AG10803 (cell line): ENCODE results near the gene ZNF823.

Experiments used
- DNase-seq: peaks from one replicate; pipeline ENCODE4 v3.0.0; 2010; ENCODE audit warnings: low read depth
- H3K4me3 ChIP-seq: 2 replicates; pipeline ENCODE4 v1.5.1; 2011; ENCODE audit warnings: mild to moderate bottlenecking, low read length, control low read depth
- CTCF ChIP-seq: conservative IDR thresholded peaks from 2 replicates; pipeline ENCODE4 v1.5.1; 2011; ENCODE audit warnings: mild to moderate bottlenecking, low read length, control low read depth, inconsistent platforms

Gene ZNF823

GRCh38 chr19:11694533-11695439 is 44.0 kb downstream of the ZNF823 start:
- peak; percentile 89 for DNase-seq
- no peak for TF ChIP-seq CTCF
- peak overlapping the region; percentile 88 for H3K4me3 ChIP-seq

GRCh38 chr19:11693505-11694499 is 44.9 kb downstream of the ZNF823 start:
- DNase-seq = peak; percentile 93
- TF ChIP-seq CTCF = no peak; the same call in 1 of the 2 replicates
- peak overlapping the region; percentile 88 for H3K4me3 ChIP-seq

GRCh38 chr19:11692127-11692790 is 46.5 kb downstream of the ZNF823 start:
- no peak overlapping the region for H3K4me3 ChIP-seq
- no peak for DNase-seq
- TF ChIP-seq CTCF = no peak

GRCh38 chr19:11685676-11686650 is 52.8 kb downstream of the ZNF823 start:
- no peak overlapping the region for H3K4me3 ChIP-seq
- TF ChIP-seq CTCF = no peak

GRCh38 chr19:11684987-11685675 is 53.6 kb downstream of the ZNF823 start:
- no peak for TF ChIP-seq CTCF
- H3K4me3 ChIP-seq = no peak overlapping the region
- no peak for DNase-seq

More at GRCh38 chr19:11685676-11686650, 52.8 kb downstream of the ZNF823 start:
- no peak for DNase-seq
